ENCODE measurements around the gene CEBPE.

CEBPE gene

DNA sequence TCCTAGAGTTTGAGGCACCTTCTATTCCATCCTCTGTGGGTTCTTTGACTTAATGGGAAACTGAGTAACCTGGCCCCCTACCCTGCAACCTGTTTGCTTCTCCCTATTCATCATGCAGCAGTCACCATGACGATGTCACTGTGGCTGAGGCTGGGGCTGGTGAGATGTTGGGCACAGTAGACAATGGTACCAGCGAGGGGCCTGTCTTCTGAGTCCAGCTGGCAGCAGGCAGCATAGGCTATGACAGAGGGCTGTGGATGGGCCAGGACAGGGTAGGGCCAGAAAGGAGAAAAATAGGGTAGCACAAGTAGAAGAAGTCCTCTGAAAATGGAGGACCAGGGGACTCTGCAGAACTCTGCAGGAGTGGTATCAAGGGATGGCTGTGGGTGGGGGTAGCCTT, 16.3 kb downstream of the CEBPE start:
- peak; percentile 64 for DNase-seq (ENCODE audit: low spot score)

DNA sequence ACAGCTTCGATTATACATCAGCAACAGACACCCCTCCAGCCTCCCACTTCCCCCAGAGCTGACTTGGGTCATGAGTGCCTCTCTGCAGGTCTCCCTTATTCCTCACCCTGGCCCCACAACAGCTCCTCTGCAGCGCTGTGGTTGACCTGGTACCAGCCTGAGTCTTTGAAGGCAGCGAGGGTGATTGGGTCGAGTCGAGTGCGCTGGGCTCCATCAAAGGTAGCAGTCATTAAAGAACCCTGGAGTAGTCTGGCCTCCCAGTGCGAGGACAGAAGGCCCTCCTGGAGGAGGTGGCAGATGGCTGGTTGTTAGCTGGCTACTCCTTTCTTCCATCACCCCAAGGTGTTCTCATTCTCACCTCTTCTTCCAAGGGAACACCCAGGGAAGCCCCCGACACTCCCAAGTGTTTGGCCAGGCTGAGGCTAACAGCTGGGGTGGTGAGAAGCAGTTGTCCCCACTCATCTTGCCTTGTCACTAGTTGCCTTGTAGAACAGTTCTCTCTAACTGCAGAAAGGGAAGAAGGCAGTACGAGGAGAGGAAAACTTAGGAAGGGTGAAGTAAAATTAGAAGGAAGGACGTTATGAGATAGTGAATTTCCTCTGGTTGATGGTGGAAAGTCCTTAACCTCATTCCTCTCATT, 16.9 kb downstream of the CEBPE start:
- no peak for DNase-seq (ENCODE audit: low spot score)

DNA sequence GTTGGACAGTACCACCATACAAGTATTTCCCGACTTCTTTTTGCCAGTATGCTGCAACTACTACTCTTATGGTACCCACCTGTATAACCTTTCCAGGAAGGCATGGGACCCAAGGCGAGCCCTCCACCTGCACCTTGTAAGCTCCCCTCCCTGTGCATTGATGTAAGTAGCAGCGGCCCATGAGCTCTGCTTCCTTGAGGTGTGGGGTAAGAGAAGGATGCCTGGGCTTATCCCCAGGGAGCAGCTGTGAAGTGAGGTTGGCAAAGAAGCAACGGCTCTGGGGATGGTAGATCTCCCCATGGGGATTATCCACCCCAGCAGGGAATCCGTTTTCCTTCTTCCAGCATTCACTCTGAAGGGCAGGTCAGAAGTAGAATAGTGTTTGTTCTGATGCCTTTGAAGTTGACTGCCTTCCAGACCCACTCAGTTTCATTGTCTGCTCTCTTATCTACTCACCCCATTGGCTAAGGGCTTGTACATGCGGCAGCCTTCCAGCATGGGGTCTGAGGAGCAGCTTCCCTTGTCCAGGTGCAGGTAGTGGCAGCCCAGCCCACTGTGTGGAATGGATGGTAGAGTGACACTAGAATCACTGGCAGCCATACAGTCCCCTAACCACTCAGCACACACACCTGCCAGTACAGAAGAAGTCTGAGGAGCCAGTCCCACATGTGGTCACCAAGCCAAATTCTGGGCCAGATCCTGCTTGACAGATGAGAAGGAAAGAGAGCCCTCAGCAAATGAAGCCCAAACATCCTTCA, 17.7 kb downstream of the CEBPE start:
- no peak for DNase-seq (ENCODE audit: low spot score)

DNA sequence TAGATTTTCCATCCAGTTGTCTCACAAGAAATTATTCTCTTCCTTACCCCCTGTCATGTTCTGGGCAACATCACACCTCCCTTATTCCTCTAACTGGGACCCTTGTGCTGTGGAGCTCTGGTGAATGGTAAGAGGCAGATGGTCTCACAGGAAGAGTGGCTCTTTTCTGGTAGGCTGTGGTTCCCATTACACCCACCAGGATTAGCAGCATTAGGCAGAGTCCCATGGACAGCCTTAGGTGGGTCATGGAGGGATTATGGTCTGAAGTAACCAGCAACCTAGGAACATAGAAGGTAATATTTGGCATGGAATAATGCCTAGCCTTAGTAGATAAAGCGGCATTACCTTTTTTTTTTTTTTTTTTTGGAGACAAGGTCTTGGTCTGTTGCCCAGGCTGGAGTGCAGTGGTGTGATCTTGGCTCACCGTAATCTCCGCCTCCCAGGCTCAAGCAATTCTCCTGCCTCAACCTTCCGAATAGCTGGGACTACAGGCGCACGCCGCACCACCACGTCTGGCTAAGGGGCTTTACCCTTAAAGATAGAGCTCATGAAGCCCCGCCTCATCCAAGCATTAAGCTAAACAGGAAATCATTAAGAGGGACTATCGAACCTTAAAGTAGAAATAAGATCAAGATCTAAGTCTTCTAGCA, 19.7 kb downstream of the CEBPE start:
- no peak for DNase-seq (ENCODE audit: low spot score)

DNA sequence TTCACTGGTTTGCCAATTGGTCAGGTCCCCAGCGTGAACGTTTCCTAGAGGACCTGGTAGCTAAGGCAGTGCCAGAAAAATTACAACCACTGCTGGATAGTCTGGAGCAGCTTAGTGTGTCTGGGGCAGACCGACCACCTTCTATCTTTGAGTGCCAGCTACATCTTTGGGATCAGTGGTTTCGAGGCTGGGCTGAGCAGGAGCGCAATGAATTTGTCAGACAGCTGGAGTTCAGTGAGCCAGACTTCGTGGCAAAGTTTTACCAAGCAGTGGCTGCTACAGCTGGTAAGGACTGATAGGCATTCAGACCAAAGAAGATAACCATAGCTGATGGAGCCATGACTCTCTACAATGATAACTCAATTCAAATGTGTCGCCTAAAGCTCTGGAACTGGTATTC, 21.3 kb downstream of the CEBPE start:
- DNase-seq (ENCODE audit: low spot score): no peak

DNA sequence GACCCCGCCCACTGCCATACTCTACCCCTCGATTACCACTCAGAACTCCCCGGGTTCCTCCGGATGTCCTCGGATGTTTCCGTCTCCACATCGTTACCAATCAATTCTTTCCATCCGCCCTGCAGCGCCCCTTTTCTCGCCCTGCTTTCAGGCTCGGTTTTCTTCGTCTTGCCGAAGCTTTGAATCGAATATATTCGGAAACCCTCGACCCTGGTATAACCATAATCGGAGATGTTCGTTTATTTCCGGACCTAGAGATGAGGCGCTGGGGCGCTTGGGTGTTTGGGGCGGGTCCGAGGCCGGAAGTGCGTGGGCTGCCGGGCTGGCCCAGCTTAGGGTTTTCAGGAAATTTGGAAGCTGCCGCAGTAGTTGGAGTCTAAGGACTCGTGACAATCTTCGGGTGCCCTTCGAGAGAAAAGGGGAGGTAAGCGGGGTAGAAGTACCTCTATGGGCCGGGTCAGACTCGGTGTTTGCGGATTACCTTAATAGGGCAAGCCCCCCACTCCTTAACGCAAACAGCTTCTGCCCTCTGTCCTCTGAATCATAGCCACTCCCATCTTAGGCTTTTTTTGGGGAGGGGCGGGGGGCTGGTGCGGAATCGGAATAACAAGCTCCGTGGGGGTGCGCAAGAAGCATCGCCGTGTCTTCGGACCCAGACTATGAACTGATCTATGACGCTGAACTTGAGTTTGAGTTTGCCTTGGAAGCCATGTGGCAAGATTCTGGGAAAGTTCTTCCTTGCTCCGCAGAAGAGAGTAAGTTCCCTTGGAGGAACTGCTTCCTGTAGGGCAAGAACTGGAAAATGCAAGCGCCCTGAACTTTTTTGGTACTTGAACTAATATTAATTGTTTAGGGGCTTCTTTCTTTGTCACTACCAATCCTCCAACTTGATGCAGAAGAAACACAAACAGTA, 23.6 kb downstream of the CEBPE start, which contains the start of gene C14orf119:
Gene C14orf119, plus strand, starts transcription at position 310 of the 913 bp plus-strand sequence. CDS start 2,154 bp downstream, outside the sequence.
- peak; percentile 100 for DNase-seq (ENCODE audit: low spot score)

DNA sequence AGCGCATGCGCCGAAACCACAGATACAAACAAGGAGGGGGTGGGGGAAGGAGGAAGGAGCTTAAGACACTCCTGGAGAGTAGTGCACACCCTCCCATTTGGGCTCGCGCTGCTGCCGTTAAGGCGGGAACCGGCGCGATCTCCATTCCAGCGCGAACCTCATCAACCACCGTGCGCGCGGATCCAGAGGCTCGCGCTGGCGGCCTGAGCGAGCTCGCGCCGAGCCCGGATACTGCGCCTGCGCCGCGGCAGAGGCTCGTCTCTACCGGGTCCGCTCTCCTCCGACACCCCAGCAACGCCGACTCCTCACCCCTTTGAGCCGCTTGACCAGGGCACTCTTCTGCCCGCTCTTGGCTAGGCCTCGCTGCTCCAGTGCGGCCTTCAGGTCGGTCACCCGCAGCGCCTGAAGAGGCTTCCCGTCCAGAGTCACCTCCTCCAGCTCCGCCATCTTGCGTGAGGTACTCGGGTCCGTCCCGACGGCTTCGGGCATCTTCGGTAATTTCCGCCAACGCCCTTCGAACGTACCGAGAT, 24.3 kb downstream of the CEBPE start, which contains the start of gene ACIN1:
Gene ACIN1, minus strand, starts transcription at position 471 of the 530 bp plus-strand sequence. Its CDS starts 24 bp downstream, at position 447.
- DNase-seq (ENCODE audit: low spot score): peak; percentile 79

DNA sequence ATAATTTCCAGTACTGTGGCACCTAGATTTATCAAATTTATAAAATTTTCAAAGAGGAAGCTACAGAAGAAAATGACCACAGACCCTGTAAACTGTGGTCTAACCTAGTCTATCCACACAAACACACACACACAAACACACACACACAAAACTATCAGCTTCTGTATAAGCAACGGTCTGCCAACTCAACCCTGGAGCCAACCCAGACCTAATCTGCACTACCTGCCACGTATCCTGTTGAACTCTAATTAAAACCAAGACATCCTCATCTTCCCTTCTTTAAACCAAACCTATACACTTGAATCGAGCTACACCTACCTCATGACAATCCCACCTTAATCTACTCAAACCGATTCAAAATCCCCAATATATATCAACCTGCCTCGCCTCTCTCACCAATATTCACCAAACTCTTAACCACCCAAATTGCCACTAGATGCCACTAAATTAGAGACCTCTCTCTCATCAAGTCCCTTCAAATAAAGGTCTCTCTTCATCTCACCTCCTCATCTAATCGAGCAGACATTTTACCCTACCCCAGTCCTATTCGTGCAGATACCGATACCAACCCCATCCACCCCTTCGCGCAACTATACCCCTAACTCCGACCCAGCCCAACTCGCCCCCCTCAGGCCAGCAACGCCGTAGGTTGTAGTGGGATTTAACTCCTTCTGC, 24.9 kb downstream of the CEBPE start:
- no peak for DNase-seq (ENCODE audit: low spot score)

DNA sequence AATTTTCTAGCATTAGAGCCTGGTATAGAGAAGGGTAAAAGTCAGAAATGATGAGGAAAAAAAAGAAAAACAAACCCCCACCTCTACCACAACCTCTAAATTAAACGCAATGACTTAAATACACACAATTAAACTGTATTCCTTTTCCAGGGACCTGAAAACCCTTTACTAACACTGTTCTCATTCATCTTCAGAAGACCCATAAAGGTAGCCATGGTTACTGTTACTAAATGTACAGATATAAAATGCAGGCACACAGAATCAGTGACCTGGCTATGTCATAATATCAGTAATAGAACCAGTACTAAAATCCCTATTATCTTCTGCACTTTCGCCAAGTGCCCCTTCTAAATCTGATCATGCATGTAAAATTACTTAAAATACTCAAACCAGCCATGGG, 25.5 kb downstream of the CEBPE start:
- DNase-seq (ENCODE audit: low spot score): no peak

DNA sequence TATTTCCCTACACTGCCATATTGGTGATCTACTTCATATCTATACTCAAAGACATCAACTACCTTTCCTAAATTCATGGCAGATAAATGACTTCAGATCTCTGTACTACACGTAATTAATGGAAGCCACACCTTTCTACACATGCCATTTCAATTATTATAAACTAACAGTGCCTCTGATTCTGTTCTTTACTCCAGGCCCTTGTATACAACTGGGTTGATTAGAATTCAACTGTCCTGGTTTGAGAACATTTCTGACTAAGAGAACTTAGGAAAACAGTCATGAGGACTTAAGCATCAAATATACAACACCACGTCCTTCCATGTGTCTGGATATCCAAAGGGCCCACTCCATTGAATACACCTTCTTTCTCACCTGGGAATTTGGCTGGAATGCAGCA, 26.0 kb downstream of the CEBPE start:
- no peak for DNase-seq (ENCODE audit: low spot score)

DNA sequence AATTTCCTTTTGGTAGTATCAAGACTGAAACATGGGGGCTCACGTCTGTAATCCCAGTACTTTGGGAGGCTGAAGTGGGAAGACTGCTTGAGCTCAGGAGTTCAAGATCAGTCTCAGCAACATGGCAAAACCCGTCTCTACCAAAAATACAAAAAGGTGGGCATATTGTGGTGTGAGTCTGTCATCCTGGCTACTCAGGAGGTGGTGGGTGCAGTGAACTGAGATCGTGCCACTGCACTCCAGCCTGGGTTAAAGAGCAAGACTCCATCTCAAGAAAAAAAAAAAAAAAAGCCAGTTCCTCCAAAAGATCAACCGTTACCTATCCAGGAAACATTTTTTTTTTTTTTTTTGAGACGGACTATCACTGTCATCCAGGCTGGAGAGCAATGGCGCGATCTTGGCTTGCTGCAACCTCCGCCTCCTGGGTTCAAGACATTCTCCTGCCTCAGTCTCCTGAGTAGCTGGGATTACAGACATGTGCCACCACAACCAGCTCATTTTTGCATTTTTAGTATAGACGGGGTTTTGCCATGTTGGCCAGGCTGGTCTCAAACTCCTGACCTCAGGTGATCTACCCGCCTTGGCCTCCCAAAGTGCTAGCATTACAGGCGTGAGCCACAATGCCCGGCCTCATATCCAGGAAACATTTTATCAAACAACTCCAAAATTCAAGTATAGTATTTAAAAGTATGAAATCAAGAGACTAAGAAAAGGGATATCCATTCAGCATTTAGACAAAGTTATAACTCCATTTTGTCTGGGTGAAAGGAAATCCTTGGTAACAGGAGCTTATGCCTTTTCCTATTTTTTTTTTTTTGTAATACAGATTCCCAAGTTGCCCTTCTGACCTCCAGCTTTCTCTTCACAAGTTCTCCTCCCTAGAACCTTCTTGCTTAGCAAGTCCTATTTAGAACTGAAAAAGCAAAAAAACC, 27.5 kb downstream of the CEBPE start:
- no peak for DNase-seq (ENCODE audit: low spot score)

DNA sequence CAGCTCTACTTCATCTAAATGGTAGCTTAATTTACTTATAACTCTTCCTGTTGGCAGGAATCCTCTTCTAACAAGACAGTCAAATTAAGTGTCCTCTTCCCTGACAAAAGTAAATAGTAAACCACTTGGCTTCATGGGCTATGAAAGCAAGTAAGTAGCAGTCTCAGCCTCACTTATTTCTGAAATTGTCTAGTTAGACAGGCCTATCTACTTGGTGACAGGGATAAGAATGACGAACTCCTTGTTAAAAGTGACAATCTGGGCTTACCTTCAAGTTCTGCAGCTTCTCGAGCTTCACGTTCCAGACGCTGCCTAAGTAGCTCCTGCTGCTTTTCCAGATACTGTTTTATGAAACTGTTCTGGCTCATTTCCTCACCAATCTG, 28.8 kb downstream of the CEBPE start:
- DNase-seq (ENCODE audit: low spot score): no peak

DNA sequence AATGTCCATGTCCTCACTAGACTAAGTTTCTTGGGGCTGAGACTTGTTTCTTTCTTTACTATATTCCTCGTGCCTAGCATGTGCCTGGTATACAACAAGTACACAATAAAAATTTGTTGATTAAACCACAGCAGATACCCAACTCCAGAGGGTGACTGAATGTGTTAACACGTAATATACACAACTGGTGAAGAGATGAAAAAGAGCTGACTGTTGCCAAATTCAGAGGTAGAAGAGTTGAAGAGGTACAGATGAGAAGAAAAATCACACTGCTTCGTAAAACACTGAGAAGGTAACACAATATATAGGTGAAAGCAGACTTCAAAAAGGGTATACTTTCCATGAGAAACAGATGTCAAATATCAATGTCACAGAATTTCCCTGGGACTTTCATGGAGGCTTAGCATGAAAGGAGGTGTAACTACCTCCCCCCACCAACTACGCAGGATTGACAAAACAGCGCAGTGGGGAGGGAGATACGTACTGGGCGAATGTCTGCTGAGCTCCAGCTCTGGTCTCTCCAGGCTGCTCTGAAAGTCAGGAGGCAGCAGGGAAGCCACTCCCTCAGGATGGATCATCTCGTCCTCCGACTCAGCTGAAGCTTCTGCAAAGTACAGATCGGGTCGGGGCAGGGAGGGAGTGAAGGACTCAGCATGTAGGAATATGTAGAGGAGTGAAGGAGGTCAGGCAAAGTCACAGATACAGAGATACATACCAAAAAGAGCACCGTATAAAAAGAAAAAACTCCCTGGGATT, 29.4 kb downstream of the CEBPE start:
- DNase-seq (ENCODE audit: low spot score): no peak

DNA sequence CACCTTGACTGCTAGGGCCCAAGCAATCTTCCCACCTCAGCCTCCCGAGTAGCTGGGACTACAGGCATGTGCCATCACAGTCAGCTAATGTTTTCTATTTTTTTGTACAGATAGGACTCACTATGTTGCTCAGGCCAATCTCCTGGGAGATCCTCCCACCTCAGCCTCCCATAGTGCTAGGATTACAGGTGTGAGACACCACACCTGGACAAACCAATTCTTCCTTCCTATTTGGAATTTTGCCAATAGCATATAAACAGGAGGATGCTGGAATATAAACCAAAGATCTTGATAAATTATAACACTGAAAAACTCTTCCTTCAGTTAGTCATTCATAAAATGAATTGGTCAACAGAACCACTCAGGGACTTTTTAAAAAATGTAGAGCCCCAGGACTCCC, 32.5 kb downstream of the CEBPE start:
- DNase-seq (ENCODE audit: low spot score): no peak

DNA sequence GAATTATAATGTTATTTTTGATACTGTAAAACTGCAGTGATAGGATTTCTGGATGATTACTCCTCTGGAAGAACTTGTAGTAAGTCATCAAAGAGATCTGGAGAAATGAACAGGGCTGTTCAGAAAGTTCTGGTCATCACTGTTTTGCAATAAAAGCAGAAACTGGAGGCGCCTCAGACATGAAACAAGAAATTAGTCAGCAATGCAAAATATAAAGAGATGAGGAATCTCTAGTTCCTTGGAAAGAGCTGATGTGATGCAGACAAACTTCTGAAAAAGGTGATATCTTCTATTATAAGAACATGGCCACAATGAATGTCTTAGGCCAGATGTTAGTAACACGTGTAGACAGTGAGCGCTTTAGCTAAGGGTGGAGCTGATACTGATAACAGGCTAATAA, 33.6 kb downstream of the CEBPE start:
- DNase-seq (ENCODE audit: low spot score): no peak

DNA sequence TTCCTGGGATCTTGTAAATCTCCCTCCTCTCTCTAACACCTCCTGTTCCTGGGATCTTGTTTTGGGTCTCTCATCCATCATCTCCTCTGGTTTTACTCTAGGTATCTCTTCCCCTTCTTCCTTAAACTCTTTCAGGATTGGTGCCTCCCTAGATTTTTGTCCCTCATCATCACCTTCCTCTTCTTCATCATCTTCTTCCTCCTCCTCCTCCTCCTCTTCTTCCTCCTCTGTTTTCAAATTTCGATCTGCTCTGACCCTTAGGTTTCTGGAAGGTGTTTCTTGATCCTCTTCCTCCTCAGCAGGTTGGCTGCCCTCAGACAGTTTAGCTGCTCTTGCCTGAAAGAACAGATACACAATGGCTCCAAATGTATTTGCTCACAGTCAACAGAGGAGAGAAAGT, 38.6 kb downstream of the CEBPE start:
- DNase-seq (ENCODE audit: low spot score): no peak

DNA sequence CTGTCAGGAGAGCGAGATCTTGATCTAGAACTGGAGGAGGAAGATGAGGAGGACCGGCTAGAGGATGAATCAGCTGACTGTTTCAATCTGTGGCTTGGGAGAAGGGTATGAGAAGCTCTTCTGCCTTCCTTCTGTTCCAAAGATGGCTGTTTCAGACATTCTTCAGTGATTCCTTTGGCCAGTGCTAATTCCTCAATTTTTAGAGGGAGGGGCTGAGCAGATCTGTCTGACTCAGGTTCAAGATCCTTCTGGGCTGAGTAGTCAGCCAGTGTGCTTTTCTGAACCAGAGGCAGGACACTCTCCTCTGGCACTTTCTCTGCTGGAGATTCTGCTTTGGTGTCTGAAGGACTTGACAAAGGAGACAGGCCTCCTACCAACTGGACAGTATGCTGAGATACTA, 39.3 kb downstream of the CEBPE start:
- DNase-seq (ENCODE audit: low spot score): no peak

DNA sequence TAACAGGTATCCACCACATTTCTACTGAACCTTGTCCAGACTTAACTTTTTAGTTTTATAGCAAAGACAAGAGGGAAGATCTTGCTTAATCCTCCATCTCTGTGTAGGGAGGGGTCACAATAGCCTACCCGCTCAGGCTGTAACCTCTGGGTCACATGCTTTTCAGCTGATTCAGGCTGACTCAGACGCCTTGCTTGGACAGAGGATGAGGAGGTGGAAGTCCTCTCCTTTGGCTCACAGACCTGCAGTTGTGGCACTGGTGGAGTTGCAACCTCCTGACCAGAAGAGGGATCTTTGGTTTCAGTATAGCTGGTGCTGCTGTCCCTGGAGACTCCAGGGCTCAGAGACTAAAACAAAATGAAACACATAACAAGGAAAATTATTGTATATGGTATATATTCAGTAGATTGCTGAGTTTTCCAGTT, 40.4 kb downstream of the CEBPE start:
- peak; percentile 50 for DNase-seq (ENCODE audit: low spot score)

DNA sequence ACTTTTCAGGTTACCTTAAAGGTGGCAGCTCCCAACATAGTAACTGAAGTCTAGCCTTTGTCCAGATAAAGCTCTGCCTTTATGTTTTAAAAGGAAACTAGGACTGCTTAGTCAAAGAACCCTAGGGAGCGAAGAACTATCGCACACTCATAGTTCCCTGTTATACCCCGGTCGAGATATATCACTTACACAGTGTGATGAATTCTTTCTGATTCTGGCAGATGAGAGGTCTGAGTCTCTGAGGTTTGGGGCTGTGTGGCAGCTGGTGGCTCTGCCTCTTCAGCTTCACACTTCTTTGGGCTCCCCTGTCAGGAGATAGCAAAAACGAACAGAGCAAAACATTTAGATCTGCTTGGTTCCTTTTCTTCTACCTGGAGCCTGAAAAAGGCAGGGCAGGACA, 41.1 kb downstream of the CEBPE start:
- DNase-seq (ENCODE audit: low spot score): no peak
